ENCODE data around the gene TMEM132A.
"Not testable (repeated sequence)": the region's sequence is repeated elsewhere in the genome, so short reads cannot be mapped to it uniquely, and the experiment has no call there.

Gene TMEM132A

DNA sequence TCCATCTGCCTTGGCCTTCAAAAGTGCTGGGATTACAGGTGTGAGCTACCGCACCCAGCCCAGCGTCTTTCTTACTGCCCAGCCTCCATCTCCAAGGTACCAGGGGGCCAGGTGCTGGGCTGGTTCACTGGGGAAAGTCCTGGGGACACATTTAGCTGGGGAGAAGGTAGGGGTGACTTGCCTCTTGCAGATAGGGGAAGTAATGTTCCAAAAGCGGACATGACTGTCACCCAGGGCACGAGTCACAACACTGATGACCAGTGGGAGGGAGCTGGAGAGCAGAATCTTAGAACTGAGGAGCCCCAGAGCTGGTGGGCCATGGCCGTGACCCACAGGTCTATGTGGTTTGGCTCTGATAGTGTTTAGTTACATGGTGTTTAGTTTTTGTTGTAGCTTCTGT lies 30.2 kb downstream of the TMEM132A start:
- no peak for DNase-seq (ENCODE audit: low read depth, low spot score)

- DNase-seq (ENCODE audit: low read depth, low spot score): no peak
Observed at GRCh38 chr11:60955571-60955970, 31.3 kb downstream of the TMEM132A start.

DNA sequence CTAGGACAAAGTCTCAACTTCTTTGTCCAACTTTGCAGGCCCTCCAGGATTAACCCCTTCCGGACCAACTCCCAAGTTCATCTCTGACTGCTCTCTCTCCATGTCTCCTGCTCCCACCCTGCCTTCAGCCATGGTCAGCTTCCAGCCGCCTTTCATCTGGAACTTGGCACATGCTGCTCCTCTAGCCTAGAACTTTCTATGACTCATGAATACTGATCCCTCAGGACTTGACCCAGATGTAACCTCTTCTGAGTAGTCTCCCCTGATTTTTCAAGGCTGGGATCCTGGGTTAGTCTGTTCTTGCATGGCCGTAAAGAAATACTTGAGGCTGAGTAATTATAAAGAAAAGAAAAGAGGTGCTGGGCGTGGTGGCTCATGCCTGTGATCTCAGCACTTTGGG lies 32.9 kb downstream of the TMEM132A start:
- DNase-seq (ENCODE audit: low read depth, low spot score): no peak

DNA sequence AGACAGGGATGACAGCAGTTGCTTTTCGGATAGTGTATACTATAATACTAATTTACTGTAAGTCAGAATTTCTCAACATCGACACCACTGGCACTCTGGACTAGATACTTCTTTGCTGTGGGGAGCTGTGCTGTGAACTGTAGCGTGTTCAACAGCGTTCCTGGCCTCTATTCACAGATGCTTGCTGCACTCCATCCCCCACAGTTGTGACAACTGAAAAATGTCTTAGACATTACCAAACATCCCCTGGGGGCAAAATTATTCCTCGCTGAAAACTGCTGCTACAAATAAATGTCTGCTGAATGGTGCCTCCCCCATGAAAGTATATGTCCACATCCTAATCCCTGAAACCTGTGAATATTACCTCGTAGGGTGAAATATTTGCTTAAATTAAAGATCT lies 35.2 kb downstream of the TMEM132A start:
- DNase-seq (ENCODE audit: low read depth, low spot score): no peak

DNA sequence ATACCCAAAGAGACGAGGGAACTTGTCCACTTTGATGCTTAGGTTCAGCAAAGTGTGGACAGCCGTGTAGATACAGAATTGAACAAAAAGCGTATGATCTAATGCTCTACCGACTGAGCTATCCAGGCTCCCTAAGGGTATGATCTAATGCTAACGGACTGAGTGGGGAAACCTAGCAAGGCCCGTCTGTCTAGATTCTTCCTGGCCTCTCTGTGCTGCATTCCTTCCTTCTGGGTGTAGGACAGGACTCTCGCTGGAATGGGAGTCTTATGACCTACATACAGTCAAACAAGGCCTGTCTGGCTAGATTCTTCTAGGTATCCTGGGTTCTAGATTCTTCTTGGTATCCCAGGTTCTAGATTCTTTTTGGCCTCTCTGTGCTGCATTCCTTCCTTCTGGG lies 36.1 kb downstream of the TMEM132A start:
- no peak for DNase-seq (ENCODE audit: low read depth, low spot score)

DNA sequence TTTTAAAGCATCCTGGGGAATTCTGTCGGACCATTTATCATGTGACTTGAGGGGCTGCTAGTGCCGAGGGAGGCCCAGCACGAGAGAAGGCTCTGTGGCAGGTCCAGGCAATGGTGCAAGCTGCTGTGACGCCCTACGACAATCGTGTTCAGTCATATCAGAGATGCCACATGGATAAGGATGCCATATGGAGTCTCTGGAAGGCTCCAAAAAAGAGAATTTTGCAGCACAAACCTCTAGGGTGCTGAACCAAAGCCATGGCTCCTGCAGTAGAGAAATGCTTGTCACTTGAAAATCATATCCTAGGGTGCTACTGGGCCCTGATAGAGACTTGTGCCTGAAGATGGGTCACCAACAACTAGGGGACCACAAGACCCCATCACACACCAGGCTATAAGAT lies 40.5 kb downstream of the TMEM132A start:
- DNase-seq (ENCODE audit: low read depth, low spot score): no peak

GRCh38 chr11:60966890-60967289 lies 42.6 kb downstream of the TMEM132A start:
- DNase-seq (ENCODE audit: low read depth, low spot score): no peak

- DNase-seq (ENCODE audit: low read depth, low spot score): no peak
Observed at GRCh38 chr11:60968223-60968622, 44.0 kb downstream of the TMEM132A start.

DNA sequence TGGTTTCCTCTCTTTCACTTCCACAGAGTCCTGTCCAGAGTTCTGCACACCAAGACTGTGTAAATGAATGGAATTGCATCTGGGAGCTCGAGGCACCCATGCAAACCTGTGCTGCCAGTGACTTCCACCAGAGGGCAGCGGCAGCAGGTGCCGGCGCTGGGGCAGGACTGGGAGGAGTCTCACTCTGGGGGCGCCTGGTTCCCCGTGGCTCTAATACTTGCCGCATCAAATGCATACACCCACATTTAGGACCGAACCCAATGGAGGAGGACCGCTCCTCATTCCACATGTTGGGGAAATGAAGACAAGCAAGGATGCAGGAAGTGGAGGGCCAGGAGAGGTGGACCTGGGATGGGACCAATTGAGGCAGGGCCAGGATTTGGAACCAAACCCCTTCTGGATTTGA lies 46.1 kb downstream of the TMEM132A start:
- no peak for DNase-seq (ENCODE audit: low read depth, low spot score)

GRCh38 chr11:60970890-60971289 lies 46.6 kb downstream of the TMEM132A start:
- no peak for DNase-seq (ENCODE audit: low read depth, low spot score)

GRCh38 chr11:60971520-60971919 lies 47.3 kb downstream of the TMEM132A start, which contains the start of gene CD6:
Gene CD6, plus strand, starts transcription at chr11:60971680. Its CDS starts 186 bp downstream, at chr11:60971866.
- DNase-seq (ENCODE audit: low read depth, low spot score): no peak

- no peak for DNase-seq (ENCODE audit: low read depth, low spot score)
Observed at GRCh38 chr11:60972182-60973030, 48.1 kb downstream of the TMEM132A start.

DNA sequence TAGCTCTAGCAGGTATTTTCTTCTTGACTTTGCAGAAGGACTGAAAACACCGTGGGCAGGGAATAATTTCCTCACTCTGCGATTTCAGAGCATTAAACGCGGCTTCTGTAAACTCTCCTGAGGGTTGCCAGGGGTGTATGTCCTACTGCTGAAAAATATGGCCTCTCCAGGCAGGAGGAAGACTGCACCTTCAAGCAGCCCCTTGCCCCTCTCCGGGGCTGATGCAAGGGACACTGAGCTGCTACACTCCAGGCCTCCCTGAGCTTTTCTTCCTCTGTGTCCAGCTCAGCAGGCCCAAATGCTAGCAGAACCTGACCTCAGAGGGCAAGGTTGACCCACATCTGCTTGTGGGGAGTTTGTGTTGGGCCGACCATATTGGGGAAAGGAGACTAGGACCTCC lies 49.4 kb downstream of the TMEM132A start:
- DNase-seq (ENCODE audit: low read depth, low spot score): no peak

DNA sequence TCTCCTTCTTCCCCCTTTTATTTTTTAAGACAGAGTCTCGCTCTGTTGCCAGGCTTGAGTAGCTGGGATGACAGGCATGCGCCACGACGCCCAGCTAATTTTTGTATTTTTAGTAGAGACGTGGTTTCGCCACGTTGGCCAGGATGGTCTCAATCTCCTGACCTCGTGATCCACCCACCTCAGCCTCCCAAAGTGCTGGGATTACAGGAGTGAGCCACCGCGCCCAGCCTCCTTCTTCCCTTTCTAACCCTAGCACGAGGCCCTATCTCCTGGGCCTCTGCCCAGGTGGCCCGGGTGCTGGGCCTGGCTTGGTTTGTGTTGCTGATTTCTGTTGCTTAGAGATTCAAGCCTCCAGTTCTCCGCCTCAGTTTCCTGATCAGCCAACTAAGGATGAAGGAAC lies 50.1 kb downstream of the TMEM132A start:
- DNase-seq (ENCODE audit: low read depth, low spot score): not testable (repeated sequence)

DNA sequence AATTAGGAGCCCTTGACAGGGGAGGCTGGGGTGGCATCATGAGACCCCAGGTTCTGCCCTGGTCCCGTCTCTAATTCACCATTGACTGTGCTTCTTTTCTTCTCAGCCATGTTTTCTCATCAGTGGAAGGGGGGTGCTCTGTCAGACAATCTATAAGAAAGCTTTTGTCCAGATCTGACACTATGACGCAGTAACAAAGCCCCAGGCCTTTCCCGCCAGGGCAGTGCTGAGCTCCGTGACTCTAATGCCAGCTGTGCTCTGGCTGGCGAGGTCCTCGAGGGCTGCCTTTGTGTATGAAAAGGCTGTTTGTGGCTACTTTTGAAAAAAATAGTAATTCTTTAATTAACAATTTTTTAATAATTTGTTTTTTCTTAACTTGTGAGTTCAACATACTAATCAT lies 50.5 kb downstream of the TMEM132A start:
- no peak for DNase-seq (ENCODE audit: low read depth, low spot score)

DNA sequence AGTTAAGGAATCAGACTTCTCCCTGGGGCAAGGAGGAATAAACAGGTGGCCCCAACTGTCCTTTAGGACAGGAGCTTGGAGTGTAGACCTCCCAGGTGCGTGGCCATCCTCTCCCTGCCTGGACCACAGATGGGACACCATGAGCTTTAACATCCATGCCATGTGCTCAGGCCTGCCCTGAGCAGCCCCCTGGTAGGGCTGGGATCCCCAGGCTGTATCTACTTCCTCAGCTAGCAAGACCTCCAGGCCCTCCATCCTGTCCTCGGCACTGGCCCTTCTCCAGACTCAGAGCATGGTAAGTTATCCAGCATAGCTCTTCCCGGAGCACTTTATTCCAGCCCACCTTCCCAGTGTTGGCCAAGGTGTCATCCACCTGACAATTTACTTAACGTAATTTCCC lies 53.0 kb downstream of the TMEM132A start:
- no peak for DNase-seq (ENCODE audit: low read depth, low spot score)

DNA sequence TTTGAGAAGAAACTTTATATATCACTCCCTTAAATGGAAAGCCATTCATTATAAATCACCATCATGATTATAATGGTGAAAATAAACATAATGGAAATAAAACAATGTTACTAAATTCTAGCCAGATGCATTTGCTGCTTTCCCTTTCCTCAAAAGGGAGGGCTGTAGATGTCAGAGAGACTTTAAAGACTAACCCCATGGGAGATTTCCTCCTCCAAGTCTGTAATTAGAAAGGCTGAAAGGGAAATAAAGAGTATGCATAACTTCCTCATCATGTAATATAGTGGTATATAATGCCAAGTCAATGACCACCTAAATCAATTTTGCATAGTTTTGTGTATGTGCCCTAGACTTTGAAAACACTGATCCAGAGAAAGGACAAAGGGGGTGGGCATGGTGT lies 53.6 kb downstream of the TMEM132A start:
- DNase-seq (ENCODE audit: low read depth, low spot score): no peak

DNA sequence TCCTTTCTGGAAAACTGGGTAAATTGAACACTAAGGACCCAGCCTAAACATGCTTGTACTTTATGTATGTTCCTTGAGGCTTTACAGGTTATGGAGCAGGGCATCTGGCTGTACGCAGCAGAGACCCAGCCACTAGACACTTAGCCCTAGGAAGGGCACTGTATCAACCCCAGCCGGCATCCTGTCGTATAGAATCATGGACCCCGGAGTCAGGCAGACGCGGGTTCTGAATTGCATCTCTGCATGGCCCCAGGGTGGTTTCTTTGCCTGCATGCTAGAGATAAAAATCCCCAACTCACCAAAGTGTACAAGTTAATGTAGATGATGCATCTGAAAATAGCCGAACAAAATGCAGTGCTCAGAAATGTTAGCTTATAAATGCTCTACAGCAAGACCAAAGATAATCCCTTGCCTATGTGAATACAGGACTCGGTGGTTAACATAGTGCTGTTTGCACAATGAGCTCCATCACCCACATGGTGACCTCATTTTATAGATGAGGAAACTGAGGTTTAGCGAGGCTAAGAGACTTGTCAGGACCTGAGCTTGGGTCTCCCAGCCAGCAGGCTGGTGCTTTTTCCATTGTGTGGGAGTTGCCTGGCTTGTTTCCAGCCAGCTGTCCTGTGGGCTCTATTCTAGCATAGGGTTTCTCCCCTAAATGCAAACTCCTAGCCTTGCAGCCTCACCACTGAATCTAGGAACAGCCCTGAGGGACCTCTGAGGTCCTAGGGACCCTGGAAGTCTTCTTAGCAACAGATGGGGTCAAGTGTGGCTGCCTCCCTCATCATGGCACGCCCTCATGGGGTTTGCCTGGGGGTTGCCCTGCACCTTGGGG lies 54.5 kb downstream of the TMEM132A start:
- no peak for DNase-seq (ENCODE audit: low read depth, low spot score)

DNA sequence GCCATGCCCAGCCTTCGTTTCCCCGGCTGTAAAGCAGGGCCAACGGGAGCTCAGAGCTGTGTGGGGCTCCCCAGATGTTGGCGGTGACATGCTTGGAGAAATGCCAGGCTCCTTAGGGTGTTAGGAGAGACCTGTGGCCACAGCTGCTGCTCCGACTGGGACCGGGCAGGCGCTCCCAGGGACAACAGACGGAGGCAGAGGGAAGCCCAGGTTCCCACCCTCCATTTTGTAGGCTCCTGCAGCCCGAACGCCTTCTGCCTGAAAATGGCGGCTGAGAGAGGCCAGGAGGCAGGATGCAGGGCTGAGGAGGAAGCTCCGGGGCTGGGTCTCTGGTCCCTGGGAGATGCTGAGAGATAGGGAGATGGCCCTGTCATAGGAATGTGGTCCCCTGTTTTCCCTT lies 57.3 kb downstream of the TMEM132A start:
- DNase-seq (ENCODE audit: low read depth, low spot score): no peak

DNA sequence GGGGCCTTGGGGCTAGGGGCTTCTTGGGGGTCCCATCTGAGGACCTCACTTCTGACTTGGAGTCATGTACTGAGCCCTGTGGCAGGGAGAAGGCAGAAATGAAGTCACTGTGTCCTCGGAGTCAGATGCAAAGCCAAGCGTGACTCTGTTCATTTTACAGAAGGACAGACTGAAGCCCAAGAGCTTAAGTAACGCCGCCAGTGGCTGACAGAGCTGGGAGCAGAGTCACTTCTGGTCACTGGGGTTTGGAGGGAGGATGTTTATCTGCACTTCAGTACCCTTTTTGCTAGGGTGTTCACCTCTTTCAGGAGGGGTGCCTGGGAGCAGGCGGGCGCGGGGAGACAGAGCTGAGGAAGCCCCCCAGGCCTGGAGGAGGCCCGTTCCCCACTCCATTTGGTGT lies 57.9 kb downstream of the TMEM132A start:
- no peak for DNase-seq (ENCODE audit: low read depth, low spot score)

- DNase-seq (ENCODE audit: low read depth, low spot score): no peak
Observed at GRCh38 chr11:60984149-60984548, 59.9 kb downstream of the TMEM132A start.

GRCh38 chr11:60984636-60985035 lies 60.4 kb downstream of the TMEM132A start:
- no peak for DNase-seq (ENCODE audit: low read depth, low spot score)

DNA sequence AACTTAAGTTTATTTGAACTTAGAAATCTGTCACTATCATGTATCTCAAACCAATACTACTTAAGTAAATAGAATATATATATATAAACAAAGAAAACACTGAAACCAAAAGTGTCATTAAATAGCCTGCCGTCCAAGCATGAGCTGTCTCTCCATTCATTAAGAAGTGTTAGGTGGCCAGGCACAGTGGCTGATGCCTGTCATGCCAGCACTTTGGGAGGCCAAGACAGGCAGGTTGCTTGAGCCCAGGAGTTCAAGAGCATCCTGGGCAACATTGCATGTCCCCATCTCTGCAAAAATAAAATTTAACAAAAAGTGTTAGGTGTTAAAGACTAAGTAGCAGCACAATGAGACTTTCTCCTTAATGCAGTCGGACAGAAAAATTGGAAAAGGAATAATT lies 61.2 kb downstream of the TMEM132A start:
- no peak for DNase-seq (ENCODE audit: low read depth, low spot score)

Data from brain pericyte (primary cell).